ENCODE results near the gene MT1X. TPM values are rescaled to one million over a fixed set of nuclear protein-coding genes. Genes with fewer than 3 reads are reported as not detected.

Gene MT1X
- total and polyA plus RNA-seq, 2 of the 13 experiments (the other 11 are each of a cell fraction or from before 2014, with no cell fraction given) = 19.7 to 288 TPM

DNA sequence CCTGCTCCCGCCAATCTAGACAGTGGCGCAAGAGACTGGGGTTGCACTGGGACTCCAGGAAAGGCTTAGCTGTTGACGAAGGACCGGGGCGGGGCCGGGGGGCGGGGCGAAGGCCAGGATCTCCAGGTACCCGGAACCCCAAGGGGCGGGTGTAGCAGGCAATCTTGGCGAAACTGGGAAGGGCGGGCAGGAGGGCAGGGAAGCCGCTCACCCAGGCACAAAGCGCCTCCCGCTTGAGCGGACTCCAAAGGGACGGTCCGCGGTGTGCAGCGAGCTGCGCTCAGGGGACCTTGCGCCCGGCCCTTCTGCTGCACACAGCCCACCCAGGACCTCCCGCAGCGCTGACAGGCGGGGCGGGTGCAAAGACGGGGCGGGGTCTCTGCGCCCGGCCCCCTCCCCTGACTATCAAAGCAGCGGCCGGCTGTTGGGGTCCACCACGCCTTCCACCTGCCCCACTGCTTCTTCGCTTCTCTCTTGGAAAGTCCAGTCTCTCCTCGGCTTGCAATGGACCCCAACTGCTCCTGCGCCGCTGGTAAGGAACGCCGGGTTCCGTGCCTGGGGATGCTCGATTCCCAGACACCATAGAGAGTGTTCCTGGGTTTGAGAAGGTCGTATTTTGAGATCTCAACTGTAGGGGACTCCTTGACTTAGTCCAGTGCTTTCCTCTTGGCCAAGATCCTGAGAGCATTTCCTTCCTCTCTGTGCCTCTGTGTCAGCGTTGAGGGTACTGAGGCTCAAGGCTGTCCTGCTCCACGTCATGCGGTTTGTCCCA, 24.5 kb upstream of the MT1X start, which contains the start of gene MT1F (continued):
- TF ChIP-seq ZNF589 (CRISPR knock-in tag; conservative IDR thresholded peaks at IDR 0.05) = 0 out of 2 replicates have a peak, but pooled peaks have one; percentile 42
- no peak for TF ChIP-seq ZNF510 (CRISPR knock-in tag; IDR thresholded peaks at IDR 0.05; ENCODE audit: low read depth)
- TF ChIP-seq RELA (CRISPR knock-in tag; IDR thresholded peaks at IDR 0.05) = no peak
- TF ChIP-seq, protein P1, sequence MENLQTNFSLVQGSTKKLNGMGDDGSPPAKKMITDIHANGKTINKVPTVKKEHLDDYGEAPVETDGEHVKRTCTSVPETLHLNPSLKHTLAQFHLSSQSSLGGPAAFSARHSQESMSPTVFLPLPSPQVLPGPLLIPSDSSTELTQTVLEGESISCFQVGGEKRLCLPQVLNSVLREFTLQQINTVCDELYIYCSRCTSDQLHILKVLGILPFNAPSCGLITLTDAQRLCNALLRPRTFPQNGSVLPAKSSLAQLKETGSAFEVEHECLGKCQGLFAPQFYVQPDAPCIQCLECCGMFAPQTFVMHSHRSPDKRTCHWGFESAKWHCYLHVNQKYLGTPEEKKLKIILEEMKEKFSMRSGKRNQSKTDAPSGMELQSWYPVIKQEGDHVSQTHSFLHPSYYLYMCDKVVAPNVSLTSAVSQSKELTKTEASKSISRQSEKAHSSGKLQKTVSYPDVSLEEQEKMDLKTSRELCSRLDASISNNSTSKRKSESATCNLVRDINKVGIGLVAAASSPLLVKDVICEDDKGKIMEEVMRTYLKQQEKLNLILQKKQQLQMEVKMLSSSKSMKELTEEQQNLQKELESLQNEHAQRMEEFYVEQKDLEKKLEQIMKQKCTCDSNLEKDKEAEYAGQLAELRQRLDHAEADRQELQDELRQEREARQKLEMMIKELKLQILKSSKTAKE (CRISPR knock-in tag; IDR thresholded peaks at IDR 0.05; ENCODE audit: borderline replicate concordance) = no peak
- no peak for TF ChIP-seq THYN1 (CRISPR knock-in tag; IDR thresholded peaks at IDR 0.05; ENCODE audit: borderline replicate concordance, low read depth)
- TF ChIP-seq GLI4 (CRISPR knock-in tag; IDR thresholded peaks at IDR 0.05; ENCODE audit: borderline replicate concordance) = no peak
- TF ChIP-seq, protein P2, sequence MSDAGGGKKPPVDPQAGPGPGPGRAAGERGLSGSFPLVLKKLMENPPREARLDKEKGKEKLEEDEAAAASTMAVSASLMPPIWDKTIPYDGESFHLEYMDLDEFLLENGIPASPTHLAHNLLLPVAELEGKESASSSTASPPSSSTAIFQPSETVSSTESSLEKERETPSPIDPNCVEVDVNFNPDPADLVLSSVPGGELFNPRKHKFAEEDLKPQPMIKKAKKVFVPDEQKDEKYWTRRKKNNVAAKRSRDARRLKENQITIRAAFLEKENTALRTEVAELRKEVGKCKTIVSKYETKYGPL (CRISPR knock-in tag; IDR thresholded peaks at IDR 0.05) = no peak
- peak; percentile 78 for TF ChIP-seq CEBPB (IDR thresholded peaks at IDR 0.05; ENCODE audit: borderline replicate concordance, low read depth, low read length)
- TF ChIP-seq NR2C2 (CRISPR knock-in tag; IDR thresholded peaks at IDR 0.05; ENCODE audit: borderline replicate concordance) = no peak
- TF ChIP-seq, protein P3, sequence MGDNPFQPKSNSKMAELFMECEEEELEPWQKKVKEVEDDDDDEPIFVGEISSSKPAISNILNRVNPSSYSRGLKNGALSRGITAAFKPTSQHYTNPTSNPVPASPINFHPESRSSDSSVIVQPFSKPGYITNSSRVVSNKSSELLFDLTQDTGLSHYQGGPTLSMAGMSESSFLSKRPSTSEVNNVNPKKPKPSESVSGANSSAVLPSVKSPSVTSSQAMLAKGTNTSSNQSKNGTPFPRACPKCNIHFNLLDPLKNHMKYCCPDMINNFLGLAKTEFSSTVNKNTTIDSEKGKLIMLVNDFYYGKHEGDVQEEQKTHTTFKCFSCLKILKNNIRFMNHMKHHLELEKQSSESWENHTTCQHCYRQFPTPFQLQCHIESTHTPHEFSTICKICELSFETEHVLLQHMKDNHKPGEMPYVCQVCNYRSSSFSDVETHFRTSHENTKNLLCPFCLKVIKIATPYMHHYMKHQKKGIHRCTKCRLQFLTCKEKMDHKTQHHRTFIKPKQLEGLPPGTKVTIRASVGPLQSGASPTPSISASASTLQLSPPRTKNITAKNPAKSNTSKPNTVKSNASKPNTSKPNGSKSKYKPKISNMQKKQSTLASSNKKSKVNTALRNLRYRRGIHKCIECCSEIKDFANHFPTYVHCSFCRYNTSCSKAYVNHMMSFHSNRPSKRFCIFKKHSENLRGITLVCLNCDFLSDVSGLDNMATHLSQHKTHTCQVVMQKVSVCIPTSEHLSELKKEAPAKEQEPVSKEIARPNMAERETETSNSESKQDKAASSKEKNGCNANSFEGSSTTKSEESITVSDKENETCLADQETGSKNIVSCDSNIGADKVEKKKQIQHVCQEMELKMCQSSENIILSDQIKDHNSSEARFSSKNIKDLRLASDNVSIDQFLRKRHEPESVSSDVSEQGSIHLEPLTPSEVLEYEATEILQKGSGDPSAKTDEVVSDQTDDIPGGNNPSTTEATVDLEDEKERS (CRISPR knock-in tag; IDR thresholded peaks at IDR 0.05) = no peak
- TF ChIP-seq YY1 (IDR thresholded peaks at IDR 0.05; ENCODE audit: insufficient read depth, insufficient replicate concordance, low read depth, low read length) = no peak
- TF ChIP-seq, protein P4, sequence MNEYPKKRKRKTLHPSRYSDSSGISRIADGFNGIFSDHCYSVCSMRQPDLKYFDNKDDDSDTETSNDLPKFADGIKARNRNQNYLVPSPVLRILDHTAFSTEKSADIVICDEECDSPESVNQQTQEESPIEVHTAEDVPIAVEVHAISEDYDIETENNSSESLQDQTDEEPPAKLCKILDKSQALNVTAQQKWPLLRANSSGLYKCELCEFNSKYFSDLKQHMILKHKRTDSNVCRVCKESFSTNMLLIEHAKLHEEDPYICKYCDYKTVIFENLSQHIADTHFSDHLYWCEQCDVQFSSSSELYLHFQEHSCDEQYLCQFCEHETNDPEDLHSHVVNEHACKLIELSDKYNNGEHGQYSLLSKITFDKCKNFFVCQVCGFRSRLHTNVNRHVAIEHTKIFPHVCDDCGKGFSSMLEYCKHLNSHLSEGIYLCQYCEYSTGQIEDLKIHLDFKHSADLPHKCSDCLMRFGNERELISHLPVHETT (CRISPR knock-in tag; conservative IDR thresholded peaks at IDR 0.05) = no peak
- TF ChIP-seq BRD4 (CRISPR knock-in tag; IDR thresholded peaks at IDR 0.05) = peak; percentile 71; the same call in 1 of the 2 replicates
- no peak for TF ChIP-seq ZNF552 (CRISPR knock-in tag; IDR thresholded peaks at IDR 0.05; ENCODE audit: borderline replicate concordance)
- TF ChIP-seq, protein P5, sequence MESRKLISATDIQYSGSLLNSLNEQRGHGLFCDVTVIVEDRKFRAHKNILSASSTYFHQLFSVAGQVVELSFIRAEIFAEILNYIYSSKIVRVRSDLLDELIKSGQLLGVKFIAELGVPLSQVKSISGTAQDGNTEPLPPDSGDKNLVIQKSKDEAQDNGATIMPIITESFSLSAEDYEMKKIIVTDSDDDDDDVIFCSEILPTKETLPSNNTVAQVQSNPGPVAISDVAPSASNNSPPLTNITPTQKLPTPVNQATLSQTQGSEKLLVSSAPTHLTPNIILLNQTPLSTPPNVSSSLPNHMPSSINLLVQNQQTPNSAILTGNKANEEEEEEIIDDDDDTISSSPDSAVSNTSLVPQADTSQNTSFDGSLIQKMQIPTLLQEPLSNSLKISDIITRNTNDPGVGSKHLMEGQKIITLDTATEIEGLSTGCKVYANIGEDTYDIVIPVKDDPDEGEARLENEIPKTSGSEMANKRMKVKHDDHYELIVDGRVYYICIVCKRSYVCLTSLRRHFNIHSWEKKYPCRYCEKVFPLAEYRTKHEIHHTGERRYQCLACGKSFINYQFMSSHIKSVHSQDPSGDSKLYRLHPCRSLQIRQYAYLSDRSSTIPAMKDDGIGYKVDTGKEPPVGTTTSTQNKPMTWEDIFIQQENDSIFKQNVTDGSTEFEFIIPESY (CRISPR knock-in tag; IDR thresholded peaks at IDR 0.05) = no peak
- no peak for TF ChIP-seq SAFB2 (CRISPR knock-in tag; IDR thresholded peaks at IDR 0.05; ENCODE audit: borderline replicate concordance, low read depth)
- TF ChIP-seq TOE1 (CRISPR knock-in tag; IDR thresholded peaks at IDR 0.05) = no peak
- TF ChIP-seq ZNF460 (CRISPR knock-in tag; IDR thresholded peaks at IDR 0.05; ENCODE audit: borderline replicate concordance) = no peak
- TF ChIP-seq ZNF282 (IDR thresholded peaks at IDR 0.05; ENCODE audit: partially characterized antibody) = no peak

Measured in HepG2 (cell line).